ENCODE measurements around the gene KIAA2012.

DNA sequence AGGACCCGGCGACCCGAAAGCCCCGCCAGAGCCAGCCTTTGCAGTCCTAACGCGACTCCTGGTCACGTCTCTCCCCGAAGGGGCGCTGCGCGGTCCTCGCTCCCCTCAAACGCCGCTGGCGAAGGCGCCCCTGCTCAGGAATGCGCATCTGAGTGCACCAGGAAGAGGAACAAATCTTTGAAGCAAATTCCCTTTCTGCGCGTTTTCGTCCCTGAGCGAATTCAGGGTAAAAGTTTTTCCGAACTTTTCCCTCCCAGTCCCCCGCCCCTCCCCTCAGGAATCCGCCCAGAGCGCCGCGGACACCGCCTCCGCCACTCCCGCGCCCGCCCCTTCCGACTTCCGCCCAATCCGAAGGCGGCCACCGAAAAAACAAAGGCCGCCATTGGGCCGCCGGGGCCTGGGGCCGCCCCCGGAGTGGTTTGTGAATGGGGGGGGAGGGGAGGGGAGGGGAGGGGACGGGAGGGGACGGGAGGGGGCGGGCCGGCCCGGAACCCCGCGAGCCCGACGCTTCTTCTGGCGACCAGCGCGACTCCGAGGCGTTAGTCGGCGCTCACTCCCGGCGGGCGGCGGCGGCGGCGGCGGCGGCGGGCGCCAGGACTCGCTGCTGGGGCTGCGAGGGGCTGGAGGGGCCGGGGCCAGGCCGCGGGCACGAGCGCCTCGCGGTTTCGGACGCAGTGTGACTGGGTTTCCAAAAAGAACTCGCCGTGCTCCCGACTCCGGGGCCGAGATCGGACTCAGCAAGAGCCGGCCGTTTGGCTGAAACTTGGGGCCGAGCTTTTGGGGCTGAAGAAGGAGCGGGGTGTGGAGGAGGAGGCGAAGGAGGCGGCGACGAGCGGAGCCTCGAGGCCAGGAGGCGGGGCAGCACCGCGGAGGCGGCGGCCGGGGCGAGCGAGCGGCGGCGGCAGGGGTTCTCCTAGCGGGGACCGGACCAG is 39.5 kb upstream of the KIAA2012 start, which contains the start of gene FZD7:
- no peak for TF ChIP-seq POLR2A (IDR thresholded peaks at IDR 0.05; ENCODE audit: low read length)
- TF ChIP-seq GATA1 (IDR thresholded peaks at IDR 0.05; ENCODE audit: low read depth, low read length) = no peak

Measured in erythroblast (primary cell).